ENCODE results near the gene STX2. TPM values are rescaled to one million over a fixed set of nuclear protein-coding genes. Genes with fewer than 3 reads are reported as not detected.
A peak's percentile ranks its signal among the peaks of the same experiment; 100 is the strongest.
"Not testable (repeated sequence)": the region's sequence is repeated elsewhere in the genome, so short reads cannot be mapped to it uniquely, and the experiment has no call there.

Gene STX2
- total RNA-seq, 6 experiments from 2014 or later = 31.4 to 39.4 (median 34.5) TPM

- no peak overlapping the region for H3K27ac Mint-ChIP-seq
- H3K4me3 Mint-ChIP-seq = no peak overlapping the region
- H3K9me3 Mint-ChIP-seq = no peaks in the 10 kb centered on the region
- H3K4me1 Mint-ChIP-seq (ENCODE audit: low read depth) = peaks cover 38% of the 10 kb centered on the region
- no peak for DNase-seq
- H3K27me3 Mint-ChIP-seq (ENCODE audit: insufficient read depth) = peaks cover 1% of the 10 kb centered on the region; the same call in 1 of the 2 replicates
- no peak for TF ChIP-seq CTCF (IDR thresholded peaks at IDR 0.05)
- H3K36me3 Mint-ChIP-seq (ENCODE audit: low read depth) = peaks cover 42% of the 10 kb centered on the region
Observed at GRCh38 chr12:130876297-130876696, 37.2 kb upstream of the STX2 start.

- H3K27ac Mint-ChIP-seq = 0 out of 2 replicates have a peak overlapping the region, but pooled peaks have one; percentile 12
- peaks cover 44% of the 10 kb centered on the region for H3K4me1 Mint-ChIP-seq (ENCODE audit: low read depth)
Observed at GRCh38 chr12:130875708-130876107, 36.7 kb upstream of the STX2 start.

GRCh38 chr12:130875193-130875592, 36.1 kb upstream of the STX2 start:
- Mint-ChIP-seq H3K27ac (no peak overlapping the region), H3K4me3 (no peak overlapping the region), H3K9me3 (no peaks in the 10 kb centered on the region), H3K4me1 (ENCODE audit: low read depth) (peaks cover 47% of the 10 kb centered on the region), H3K27me3 (ENCODE audit: insufficient read depth) (peaks cover 1% of the 10 kb centered on the region; the same call in 1 of the 2 replicates), H3K36me3 (ENCODE audit: low read depth) (peaks cover 42% of the 10 kb centered on the region)
- no peak for TF ChIP-seq CTCF (IDR thresholded peaks at IDR 0.05)
- DNase-seq = no peak

More at GRCh38 chr12:130875708-130876107, 36.7 kb upstream of the STX2 start:
- H3K27me3 Mint-ChIP-seq (ENCODE audit: insufficient read depth); H3K4me3 Mint-ChIP-seq; DNase-seq; H3K9me3 Mint-ChIP-seq: not testable (repeated sequence)
- H3K36me3 Mint-ChIP-seq (ENCODE audit: low read depth) = peaks cover 42% of the 10 kb centered on the region

- peaks cover 1% of the 10 kb centered on the region; the same call in 1 of the 2 replicates for H3K27me3 Mint-ChIP-seq (ENCODE audit: insufficient read depth)
- TF ChIP-seq CTCF (IDR thresholded peaks at IDR 0.05) = no peak
- H3K9me3 Mint-ChIP-seq = no peaks in the 10 kb centered on the region
- H3K27ac Mint-ChIP-seq = peak overlapping the region; percentile 61; the same call in 1 of the 2 replicates
- H3K4me1 Mint-ChIP-seq (ENCODE audit: low read depth) = peaks cover 47% of the 10 kb centered on the region
- no peak for DNase-seq
- peak overlapping the region; percentile 94 for H3K4me3 Mint-ChIP-seq
- peaks cover 42% of the 10 kb centered on the region for H3K36me3 Mint-ChIP-seq (ENCODE audit: low read depth)
Observed at GRCh38 chr12:130874696-130875095, 35.6 kb upstream of the STX2 start.

- Mint-ChIP-seq H3K4me1 (ENCODE audit: low read depth) (peaks cover 47% of the 10 kb centered on the region), H3K9me3 (no peaks in the 10 kb centered on the region), H3K36me3 (ENCODE audit: low read depth) (peaks cover 42% of the 10 kb centered on the region), H3K4me3 (peak overlapping the region; percentile 94), H3K27ac (peak overlapping the region; percentile 61; the same call in 1 of the 2 replicates), H3K27me3 (ENCODE audit: insufficient read depth) (peaks cover 1% of the 10 kb centered on the region; the same call in 1 of the 2 replicates)
- no peak for DNase-seq
- TF ChIP-seq CTCF (IDR thresholded peaks at IDR 0.05) = no peak
Observed at GRCh38 chr12:130873825-130874224, 34.8 kb upstream of the STX2 start.

GRCh38 chr12:130873106-130873795, 34.2 kb upstream of the STX2 start:
- TF ChIP-seq CTCF (IDR thresholded peaks at IDR 0.05) = no peak
- Mint-ChIP-seq H3K27me3 (ENCODE audit: insufficient read depth) (peaks cover 1% of the 10 kb centered on the region; the same call in 1 of the 2 replicates), H3K4me3 (peak overlapping the region; percentile 94), H3K9me3 (no peaks in the 10 kb centered on the region), H3K4me1 (ENCODE audit: low read depth) (peaks cover 47% of the 10 kb centered on the region), H3K27ac (peak overlapping the region; percentile 92), H3K36me3 (ENCODE audit: low read depth) (peaks cover 42% of the 10 kb centered on the region)
- DNase-seq = peak; percentile 11
